Gastroesophageal sphincter (tissue), 4 donors: ENCODE measurements around the gene FAM32A. TPM values are rescaled to one million over a fixed set of nuclear protein-coding genes. Genes with fewer than 3 reads are reported as not detected.

Experiments used
- ATAC-seq: fragments of 150-250 bp; one replicate; pipeline ENCODE4 v1.9.1; 2016; ENCODE audit warnings: mild to moderate bottlenecking, moderate library complexity
- H3K27ac ChIP-seq, 4 donors: fragments of 200-600 bp; sonication (generic) in 3 of 4; 1 replicate in 3 of 4; 2 replicates in 1 of 4; pipeline ENCODE4 v1.5.1; 2016 to 2019
- H3K27me3 ChIP-seq: fragments of 200-600 bp; sonication (generic); one replicate; pipeline ENCODE4 v1.5.1; 2019
- H3K36me3 ChIP-seq, 2 donors: fragments of 200-600 bp; sonication (generic); one replicate each; pipeline ENCODE4 v1.5.1; 2019; ENCODE audit warnings: control low read depth in 1 of 2
- H3K4me1 ChIP-seq, 3 donors: fragments of 200-600 bp; sonication (generic); 1 replicate in 2 of 3; 2 replicates in 1 of 3; pipeline ENCODE4 v1.5.1; 2016 to 2019; ENCODE audit warnings: control low read depth in 2 of 3
- H3K4me3 ChIP-seq, 2 donors: fragments of 200-600 bp; sonication (generic); one replicate each; pipeline ENCODE4 v1.5.1; 2019; ENCODE audit warnings: mild to moderate bottlenecking in 1 of 2, moderate library complexity in 1 of 2
- H3K9me3 ChIP-seq, 3 donors: fragments of 200-600 bp; sonication (generic); one replicate each; pipeline ENCODE4 v1.5.1; 2017 to 2019; ENCODE audit warnings: control low read depth in 2 of 3
- CTCF ChIP-seq, 4 experiments: fragments of 200-600 bp in 2 of 4; fragments of 450-650 bp in 2 of 4; sonication (generic) in 1 of 4; IDR thresholded peaks; one replicate each; pipeline ENCODE4 v1.5.1; 2017 to 2019; ENCODE audit warnings: antibody characterized with exemption in 4 of 4, mild to moderate bottlenecking in 2 of 4, moderate library complexity in 2 of 4
- EP300 ChIP-seq: sonication (generic); formaldehyde crosslinking; IDR thresholded peaks from one replicate; pipeline ENCODE4 v1.6.1; 2017; ENCODE audit warnings: antibody characterized with exemption, mild to moderate bottlenecking
- POLR2A ChIP-seq, 2 donors: fragments of 450-650 bp; IDR thresholded peaks; one replicate each; pipeline ENCODE4 v1.6.1; 2017; ENCODE audit warnings: antibody characterized with exemption in 2 of 2, mild to moderate bottlenecking in 2 of 2, moderate library complexity in 1 of 2
- POLR2AphosphoS5 ChIP-seq: sonication (generic); formaldehyde crosslinking; IDR thresholded peaks from one replicate; pipeline ENCODE4 v1.6.1; 2017; ENCODE audit warnings: antibody characterized with exemption
- WGBS, 2 donors: methylation state at CpG; one replicate each; pipeline ENCODE4 v1.1.5; 2018; ENCODE audit warnings: low coverage in 1 of 2; 5-methylcytosine and 5-hydroxymethylcytosine counted together
- total RNA-seq, 4 donors: library from RNA; depleted of rRNA; stranded (reverse); fragments of >200 nt; gene quantifications; one replicate each; pipeline ENCODE4 v1.1.0, GENCODE V29; 2016

The FAM32A gene
- total RNA-seq, 4 donors from 2014 or later = 90.1 to 126 (median 104) TPM

- no peaks in the 10 kb centered on the region for H3K9me3 ChIP-seq
These were observed 20.9 kb upstream of the FAM32A start for GRCh38 chr19:16164222-16164890.

GRCh38 chr19:16166417-16166816 is 18.8 kb upstream of the FAM32A start:
- no peaks in the 10 kb centered on the region for H3K36me3 ChIP-seq
- TF ChIP-seq EP300 = no peak
- TF ChIP-seq POLR2AphosphoS5 = no peak
- no peak for TF ChIP-seq CTCF (IDR thresholded peaks at IDR 0.05)
- ATAC-seq = no peak
- no peaks in the 10 kb centered on the region for H3K9me3 ChIP-seq
- WGBS, 2 donors = 100% methylated on average over 1 of the region's 1 CpG
- H3K27ac ChIP-seq = no peak overlapping the region
- H3K4me3 ChIP-seq = no peak overlapping the region
- H3K4me1 ChIP-seq = no peaks in the 10 kb centered on the region
- H3K27me3 ChIP-seq = no peaks in the 10 kb centered on the region

More at GRCh38 chr19:16164222-16164890, 20.9 kb upstream of the FAM32A start:
- no peaks in the 10 kb centered on the region for H3K27me3 ChIP-seq
- H3K36me3 ChIP-seq = no peaks in the 10 kb centered on the region
- H3K27ac ChIP-seq = no peak overlapping the region
- WGBS, 2 donors = 60 to 81% methylated on average over 1 to 9 of the region's 13 CpGs
- no peak for TF ChIP-seq EP300
- TF ChIP-seq POLR2A (IDR thresholded peaks at IDR 0.05) = no peak
- no peak for TF ChIP-seq POLR2AphosphoS5
- TF ChIP-seq CTCF (IDR thresholded peaks at IDR 0.05) = no peak
- ATAC-seq = no peak
- no peaks in the 10 kb centered on the region for H3K4me1 ChIP-seq
- H3K4me3 ChIP-seq = no peak overlapping the region

- H3K27ac ChIP-seq = no peak overlapping the region
- ATAC-seq = no peak
- H3K4me1 ChIP-seq = no peaks in the 10 kb centered on the region
- no peaks in the 10 kb centered on the region for H3K9me3 ChIP-seq
- no peaks in the 10 kb centered on the region for H3K36me3 ChIP-seq
- no peak overlapping the region for H3K4me3 ChIP-seq
- WGBS, 2 donors = 93% methylated on average over 3 to 5 of the region's 5 CpGs
- TF ChIP-seq EP300 (no peak), POLR2A (IDR thresholded peaks at IDR 0.05) (no peak), POLR2AphosphoS5 (no peak), CTCF (IDR thresholded peaks at IDR 0.05) (no peak)
- no peaks in the 10 kb centered on the region for H3K27me3 ChIP-seq
These were observed 18.2 kb upstream of the FAM32A start for GRCh38 chr19:16167055-16167454.

GRCh38 chr19:16168465-16169081 is 16.6 kb upstream of the FAM32A start:
- H3K4me3 ChIP-seq = no peak overlapping the region
- H3K9me3 ChIP-seq = no peaks in the 10 kb centered on the region
- no peak for TF ChIP-seq EP300
- TF ChIP-seq CTCF (IDR thresholded peaks at IDR 0.05) = no peak
- no peak for TF ChIP-seq POLR2AphosphoS5
- TF ChIP-seq POLR2A (IDR thresholded peaks at IDR 0.05) = no peak
- ATAC-seq = no peak
- WGBS, 2 donors = 60 to 63% methylated on average over 2 of the region's 2 CpGs
- no peaks in the 10 kb centered on the region for H3K36me3 ChIP-seq
- no peak overlapping the region for H3K27ac ChIP-seq
- no peaks in the 10 kb centered on the region for H3K4me1 ChIP-seq
- peaks cover 6% of the 10 kb centered on the region for H3K27me3 ChIP-seq

GRCh38 chr19:16170134-16170533 is 15.1 kb upstream of the FAM32A start:
- no peak for ATAC-seq
- peaks cover 14% of the 10 kb centered on the region for H3K27me3 ChIP-seq
- H3K27ac ChIP-seq = no peak overlapping the region
- no peak overlapping the region for H3K4me3 ChIP-seq
- TF ChIP-seq CTCF (IDR thresholded peaks at IDR 0.05) (no peak), POLR2A (IDR thresholded peaks at IDR 0.05) (no peak), EP300 (no peak), POLR2AphosphoS5 (no peak)
- WGBS, 2 donors = 88% methylated on average over 1 of the region's 1 CpG; no CpG with 5 or more reads in 1 of the 2 donors
- H3K9me3 ChIP-seq = peaks cover 0 to 4% (median 0%) of the 10 kb centered on the region in 3 donors
- no peaks in the 10 kb centered on the region for H3K4me1 ChIP-seq
- H3K36me3 ChIP-seq = no peaks in the 10 kb centered on the region
